ENCODE data around the gene DAG1.

DAG1 gene

DNA sequence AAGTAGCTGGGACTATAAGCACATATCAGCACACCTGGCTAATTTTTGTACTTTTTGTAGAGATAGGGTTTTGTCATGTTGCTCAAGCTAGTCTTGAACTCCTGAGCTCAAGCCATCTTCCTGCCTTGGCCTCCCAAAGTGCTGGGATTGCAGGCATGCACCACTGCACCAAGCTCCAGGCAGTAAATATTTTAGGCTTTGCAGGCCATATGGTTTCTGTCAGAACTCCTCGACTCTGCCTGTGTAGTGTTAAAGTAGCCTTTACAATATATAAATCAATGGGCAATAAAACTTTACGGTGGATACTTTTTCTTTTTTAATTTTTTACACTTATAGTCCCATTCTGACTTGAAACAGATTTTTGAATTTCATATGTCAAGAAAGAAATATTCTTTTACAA is 41.6 kb downstream of the DAG1 start:
- TF ChIP-seq, protein P1, sequence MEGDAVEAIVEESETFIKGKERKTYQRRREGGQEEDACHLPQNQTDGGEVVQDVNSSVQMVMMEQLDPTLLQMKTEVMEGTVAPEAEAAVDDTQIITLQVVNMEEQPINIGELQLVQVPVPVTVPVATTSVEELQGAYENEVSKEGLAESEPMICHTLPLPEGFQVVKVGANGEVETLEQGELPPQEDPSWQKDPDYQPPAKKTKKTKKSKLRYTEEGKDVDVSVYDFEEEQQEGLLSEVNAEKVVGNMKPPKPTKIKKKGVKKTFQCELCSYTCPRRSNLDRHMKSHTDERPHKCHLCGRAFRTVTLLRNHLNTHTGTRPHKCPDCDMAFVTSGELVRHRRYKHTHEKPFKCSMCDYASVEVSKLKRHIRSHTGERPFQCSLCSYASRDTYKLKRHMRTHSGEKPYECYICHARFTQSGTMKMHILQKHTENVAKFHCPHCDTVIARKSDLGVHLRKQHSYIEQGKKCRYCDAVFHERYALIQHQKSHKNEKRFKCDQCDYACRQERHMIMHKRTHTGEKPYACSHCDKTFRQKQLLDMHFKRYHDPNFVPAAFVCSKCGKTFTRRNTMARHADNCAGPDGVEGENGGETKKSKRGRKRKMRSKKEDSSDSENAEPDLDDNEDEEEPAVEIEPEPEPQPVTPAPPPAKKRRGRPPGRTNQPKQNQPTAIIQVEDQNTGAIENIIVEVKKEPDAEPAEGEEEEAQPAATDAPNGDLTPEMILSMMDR (IDR thresholded peaks at IDR 0.05; ENCODE audit: low read depth, low read length, missing control alignments) = no peak
- no peak for DNase-seq (ENCODE audit: low read depth)
- no peak overlapping the region for H3K4me3 ChIP-seq (ENCODE audit: low read depth, low read length)
- in situ Hi-C loops (cut with HindIII; ENCODE audit: low sequenced_read_pairs) = no loop called here

DNA sequence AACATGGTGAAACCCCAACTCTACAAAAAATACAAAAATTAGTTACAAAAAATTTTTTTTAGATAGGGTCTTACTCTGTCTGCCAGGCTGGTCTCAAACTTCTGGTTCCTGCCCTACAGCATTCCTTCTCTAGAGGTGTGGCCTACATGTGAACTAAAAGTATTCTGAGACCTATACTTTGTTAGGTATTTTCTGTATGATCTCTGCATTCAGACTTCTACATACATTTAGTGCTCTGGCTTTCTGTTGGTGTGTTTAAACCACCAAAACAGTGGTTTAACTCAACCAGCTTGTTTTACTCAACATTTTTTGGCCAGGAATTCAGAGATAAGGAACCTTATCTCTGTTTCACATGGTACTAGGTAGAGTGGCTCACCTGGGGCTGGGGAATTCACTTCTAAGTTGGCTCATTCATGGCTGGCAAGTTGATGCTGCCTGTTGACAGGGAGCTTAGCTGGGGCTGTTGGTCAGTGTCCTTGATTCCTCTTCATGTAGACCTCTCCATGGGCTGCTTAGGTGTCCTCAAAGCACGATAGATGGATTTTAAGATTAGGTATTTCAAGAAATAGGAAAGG is 42.8 kb downstream of the DAG1 start:
- H3K4me3 ChIP-seq (ENCODE audit: low read depth, low read length) = no peak overlapping the region
- in situ Hi-C loops (cut with HindIII; ENCODE audit: low sequenced_read_pairs) = no loop called here
- TF ChIP-seq, protein P1 (IDR thresholded peaks at IDR 0.05; ENCODE audit: low read depth, low read length, missing control alignments) = no peak
- DNase-seq (ENCODE audit: low read depth) = no peak

DNA sequence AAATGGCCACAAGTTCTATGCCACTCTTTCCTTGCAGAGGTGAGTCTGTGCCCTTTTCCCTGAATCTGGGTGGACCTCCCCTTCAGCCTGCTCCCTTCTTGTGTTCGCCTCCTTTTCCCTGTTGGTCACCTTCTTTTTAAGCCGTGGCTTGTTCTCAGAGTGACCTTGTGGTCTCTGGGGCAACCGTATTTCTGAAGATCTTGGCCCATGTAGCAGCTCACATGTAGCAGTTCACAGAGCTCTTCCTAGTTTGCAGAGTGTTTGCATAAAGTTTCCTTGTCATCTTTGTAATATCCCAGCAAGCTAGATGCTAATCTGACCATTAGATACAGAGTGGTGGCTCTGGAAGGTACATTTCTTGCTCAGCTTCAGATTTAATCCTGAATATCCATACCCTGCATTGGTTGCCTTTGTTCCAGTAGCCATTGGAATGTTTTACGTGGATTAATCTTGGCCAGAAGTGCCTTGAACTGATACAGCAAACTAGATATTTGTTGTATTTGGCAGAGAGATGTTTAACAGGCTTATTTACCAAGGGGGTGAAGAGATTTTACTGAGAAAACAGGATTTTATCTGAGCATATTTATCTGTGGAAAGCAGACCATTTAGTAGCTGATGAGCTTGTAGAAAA is 43.5 kb downstream of the DAG1 start:
- in situ Hi-C loops (cut with HindIII; ENCODE audit: low sequenced_read_pairs) = no loop called here
- TF ChIP-seq, protein P1 (IDR thresholded peaks at IDR 0.05; ENCODE audit: low read depth, low read length, missing control alignments) = no peak
- H3K4me3 ChIP-seq (ENCODE audit: low read depth, low read length) = no peak overlapping the region
- no peak for DNase-seq (ENCODE audit: low read depth)

DNA sequence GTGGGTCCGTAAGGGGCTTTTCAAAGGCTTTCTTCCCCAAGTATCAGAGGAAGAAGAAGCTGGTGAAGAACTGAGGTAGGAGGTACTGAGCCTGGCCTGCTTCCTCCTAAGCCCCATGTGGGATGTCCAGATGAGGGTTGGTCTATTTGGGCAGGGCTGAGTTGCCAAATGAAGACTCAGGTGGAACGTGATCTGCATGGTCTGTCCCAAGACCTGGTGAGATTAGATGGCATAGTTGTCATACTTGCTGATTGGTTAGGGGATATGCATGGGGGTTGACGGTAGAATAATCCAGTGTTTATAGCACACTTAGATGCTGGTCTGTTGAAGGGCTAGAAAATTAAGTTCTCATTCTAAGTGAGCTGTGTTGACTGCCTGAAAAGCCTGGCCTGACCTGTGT is 47.9 kb downstream of the DAG1 start:
- no peak overlapping the region for H3K4me3 ChIP-seq (ENCODE audit: low read depth, low read length)
- in situ Hi-C loops (cut with HindIII; ENCODE audit: low sequenced_read_pairs) = no loop called here
- TF ChIP-seq, protein P1 (IDR thresholded peaks at IDR 0.05; ENCODE audit: low read depth, low read length, missing control alignments) = no peak
- DNase-seq (ENCODE audit: low read depth) = no peak

DNA sequence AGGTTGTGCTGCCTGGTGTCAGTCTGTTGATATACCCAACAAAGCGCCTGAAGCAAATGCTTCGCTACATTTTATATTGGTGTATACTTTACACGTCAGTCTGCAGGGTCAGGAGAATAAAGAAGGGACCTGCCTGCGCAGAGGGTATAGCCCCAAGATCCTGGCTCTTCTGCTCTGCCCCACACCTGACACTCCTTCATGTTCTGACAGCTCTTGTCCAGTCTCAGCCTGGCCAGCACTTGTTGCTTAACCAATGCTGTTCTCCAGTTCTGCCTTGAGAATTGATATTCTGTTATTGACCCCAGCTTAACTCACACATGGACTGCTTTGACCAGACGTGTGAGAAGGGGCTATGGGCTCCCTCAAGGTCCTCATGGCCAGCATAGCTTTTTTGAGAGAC is 48.4 kb downstream of the DAG1 start:
- in situ Hi-C loops (cut with HindIII; ENCODE audit: low sequenced_read_pairs) = no loop called here
- H3K4me3 ChIP-seq (ENCODE audit: low read depth, low read length) = no peak overlapping the region
- TF ChIP-seq, protein P1 (IDR thresholded peaks at IDR 0.05; ENCODE audit: low read depth, low read length, missing control alignments) = no peak
- DNase-seq (ENCODE audit: low read depth) = no peak

DNA sequence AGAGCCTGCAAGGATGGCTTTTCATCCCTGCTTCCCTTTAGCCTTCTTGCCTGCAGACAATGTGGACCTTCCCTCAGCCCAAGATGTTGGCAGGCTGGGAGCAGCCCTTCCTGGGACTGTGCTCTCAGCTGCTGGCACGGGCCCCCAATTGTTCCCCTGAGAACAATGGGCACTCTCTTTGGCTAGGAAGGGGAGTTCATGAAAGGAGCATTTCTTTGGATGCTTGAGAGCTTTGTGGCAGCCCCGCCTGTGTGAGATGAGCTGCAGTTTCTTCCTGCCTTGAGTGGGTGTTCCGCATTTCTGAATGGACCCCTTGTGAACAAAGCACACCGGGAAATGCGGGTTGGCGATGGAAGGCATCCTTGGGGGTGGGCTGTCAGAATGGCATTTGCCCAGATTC is 49.2 kb downstream of the DAG1 start:
- TF ChIP-seq, protein P1 (IDR thresholded peaks at IDR 0.05; ENCODE audit: low read depth, low read length, missing control alignments) = no peak
- in situ Hi-C loops (cut with HindIII; ENCODE audit: low sequenced_read_pairs) = no loop called here
- DNase-seq (ENCODE audit: low read depth) = no peak
- H3K4me3 ChIP-seq (ENCODE audit: low read depth, low read length) = no peak overlapping the region
